GM13976 (cell line): ENCODE data around the gene SULT1C3.

Source experiments
- DNase-seq: peaks from one replicate; pipeline ENCODE4 v3.0.0; 2012; ENCODE audit warnings: low spot score
- in situ Hi-C: fragments of 300-500 bp; cut with MboI; formaldehyde crosslinking; loops from one replicate; pipeline ENCODE4 v1.12.0; 2022; ENCODE audit warnings: low sequenced_read_pairs, mixed read lengths, inconsistent platforms; ENCODE audit not compliant: unreplicated experiment
- TF ChIP-seq, protein P1 (sequence below): IDR thresholded peaks from 2 replicates; pipeline ENCODE4 v1.5.1; 2012; ENCODE audit warnings: borderline replicate concordance, mild to moderate bottlenecking; ENCODE audit not compliant: insufficient read depth; ENCODE audit errors: extremely low read depth, missing control alignments, control extremely low read depth

SULT1C3 gene

DNA sequence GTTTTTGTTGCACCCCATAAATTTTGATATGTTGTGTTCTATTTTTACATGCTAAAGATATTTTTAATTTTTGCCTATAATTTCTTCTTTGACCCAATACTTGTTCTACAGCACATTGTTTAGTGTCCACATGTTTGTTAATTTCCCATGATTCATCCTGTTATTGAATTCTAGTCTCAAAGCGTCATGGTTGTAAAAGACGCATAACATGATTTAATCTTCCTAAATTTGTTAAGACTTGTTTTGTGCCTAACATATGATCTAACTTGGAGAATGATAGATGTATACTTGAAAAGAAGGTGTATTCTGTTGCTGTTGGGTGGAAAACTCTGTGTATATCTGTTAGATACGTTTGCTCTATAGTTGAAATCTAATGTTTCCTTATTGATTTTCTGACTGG lies 27.1 kb upstream of the SULT1C3 start:
- in situ Hi-C loops = no loop called here
- TF ChIP-seq, protein P1, sequence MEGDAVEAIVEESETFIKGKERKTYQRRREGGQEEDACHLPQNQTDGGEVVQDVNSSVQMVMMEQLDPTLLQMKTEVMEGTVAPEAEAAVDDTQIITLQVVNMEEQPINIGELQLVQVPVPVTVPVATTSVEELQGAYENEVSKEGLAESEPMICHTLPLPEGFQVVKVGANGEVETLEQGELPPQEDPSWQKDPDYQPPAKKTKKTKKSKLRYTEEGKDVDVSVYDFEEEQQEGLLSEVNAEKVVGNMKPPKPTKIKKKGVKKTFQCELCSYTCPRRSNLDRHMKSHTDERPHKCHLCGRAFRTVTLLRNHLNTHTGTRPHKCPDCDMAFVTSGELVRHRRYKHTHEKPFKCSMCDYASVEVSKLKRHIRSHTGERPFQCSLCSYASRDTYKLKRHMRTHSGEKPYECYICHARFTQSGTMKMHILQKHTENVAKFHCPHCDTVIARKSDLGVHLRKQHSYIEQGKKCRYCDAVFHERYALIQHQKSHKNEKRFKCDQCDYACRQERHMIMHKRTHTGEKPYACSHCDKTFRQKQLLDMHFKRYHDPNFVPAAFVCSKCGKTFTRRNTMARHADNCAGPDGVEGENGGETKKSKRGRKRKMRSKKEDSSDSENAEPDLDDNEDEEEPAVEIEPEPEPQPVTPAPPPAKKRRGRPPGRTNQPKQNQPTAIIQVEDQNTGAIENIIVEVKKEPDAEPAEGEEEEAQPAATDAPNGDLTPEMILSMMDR = no peak
- no peak for DNase-seq

DNA sequence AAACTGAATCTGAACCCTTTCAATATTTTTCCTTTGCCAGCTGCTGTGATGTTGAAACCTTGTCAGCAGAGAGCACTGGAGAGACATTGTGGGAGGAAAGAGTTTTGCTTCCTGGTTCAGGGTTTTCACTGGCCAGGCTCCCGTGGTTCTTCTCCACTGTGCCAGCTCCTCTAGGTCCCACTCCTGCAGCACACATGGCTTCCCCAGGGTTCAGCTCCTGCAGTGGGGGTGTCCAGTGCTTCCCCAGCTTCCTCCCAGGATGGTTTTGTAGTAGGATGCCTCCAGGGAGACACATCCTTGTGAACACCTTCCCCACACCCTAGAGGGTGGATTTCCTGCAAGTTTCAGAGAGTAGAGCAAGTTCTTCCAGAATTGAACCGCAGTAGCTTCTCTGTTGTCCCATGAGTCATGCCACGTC lies 24.0 kb upstream of the SULT1C3 start:
- in situ Hi-C loops = no loop called here
- DNase-seq = peak; percentile 17
- TF ChIP-seq, protein P1 = no peak

- TF ChIP-seq, protein P1 = no peak
- DNase-seq = no peak
- in situ Hi-C loops = no loop called here
Observed at GRCh38 chr2:108217211-108217610, 22.6 kb upstream of the SULT1C3 start.

GRCh38 chr2:108219688-108220087 lies 20.1 kb upstream of the SULT1C3 start:
- no peak for DNase-seq
- TF ChIP-seq, protein P1 = no peak
- in situ Hi-C loops = no loop called here

- TF ChIP-seq, protein P1 = no peak
- in situ Hi-C loops = no loop called here
- no peak for DNase-seq
Observed at GRCh38 chr2:108220191-108220590, 19.6 kb upstream of the SULT1C3 start.

DNA sequence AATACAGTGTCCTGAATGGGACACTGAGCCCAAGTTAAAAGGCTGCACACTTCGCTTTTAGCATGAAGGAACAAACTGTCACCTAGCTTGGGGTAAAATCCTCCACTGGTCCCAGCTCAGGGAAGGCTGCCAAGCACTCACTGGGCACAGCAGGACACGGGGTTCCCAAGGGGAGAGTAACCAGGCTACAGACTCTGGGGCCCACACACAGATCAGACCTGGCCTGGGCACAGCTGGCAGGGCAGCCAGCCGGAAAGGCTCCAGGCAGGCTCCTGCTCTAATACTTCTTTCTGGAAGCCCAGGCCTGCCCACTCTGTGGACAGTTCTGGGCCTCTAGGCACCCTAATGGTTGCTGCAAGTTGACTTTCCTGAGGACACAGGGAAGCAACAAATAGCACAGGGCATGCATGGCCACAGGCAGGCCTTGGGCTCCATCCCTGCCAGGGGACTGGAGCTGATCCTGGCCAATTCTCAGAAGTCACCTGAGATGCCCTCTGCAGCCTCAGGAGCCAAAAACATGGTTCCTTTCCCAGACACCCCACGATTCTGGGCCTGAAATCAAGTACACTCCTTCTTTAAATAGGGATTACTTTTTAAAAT lies 18.7 kb upstream of the SULT1C3 start:
- in situ Hi-C loops = no loop called here
- TF ChIP-seq, protein P1 = no peak
- no peak for DNase-seq

DNA sequence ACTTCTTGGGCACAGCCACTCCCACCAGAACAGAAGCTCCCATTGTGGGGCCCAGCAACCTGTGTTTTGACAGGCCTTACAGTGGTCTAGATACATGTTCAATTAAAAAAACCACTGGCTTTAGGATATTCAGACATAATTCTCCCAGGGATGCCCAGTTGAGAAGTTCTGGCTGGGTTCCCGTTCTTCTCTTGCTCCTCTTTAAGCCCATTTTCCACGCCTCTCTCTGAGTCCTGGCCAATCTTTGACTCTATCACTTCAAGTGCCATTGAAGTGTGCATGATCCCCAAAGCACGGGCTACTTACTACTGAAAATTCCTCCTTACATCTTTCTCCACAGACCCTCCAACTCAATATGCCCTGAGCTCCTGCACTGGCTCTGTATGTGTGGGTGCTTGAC lies 17.5 kb upstream of the SULT1C3 start:
- no peak for DNase-seq
- TF ChIP-seq, protein P1 = no peak
- in situ Hi-C loops = no loop called here
